HepG2 (cell line): ENCODE measurements around the gene CHST11. TPM values are rescaled to one million over a fixed set of nuclear protein-coding genes. Genes with fewer than 3 reads are reported as not detected.
A peak's percentile ranks its signal among the peaks of the same experiment; 100 is the strongest.

Experiments
- ATAC-seq: fragments of 200-7000 bp; cut with Tn5 transposase; 3 replicates; pipeline ENCODE4 v1.9.1; 2020; ENCODE audit warnings: mild to moderate bottlenecking, moderate library complexity
- BruUV-seq: library from RNA; stranded (reverse); fragments of 400-500 nt; replicated peaks from 2 replicates; lab custom pipeline; 2021; lab: Mats Ljungman, UMichigan
- CTCF ChIA-PET: fragments of 300-600 bp; formaldehyde crosslinking; extraction: SDS; loops from one replicate; lab custom pipeline; 2021; ENCODE audit warnings: low total read pairs, inconsistent platforms, low intra/inter-chr PET ratio; lab: Yijun Ruan, JAX
- POLR2A ChIA-PET: fragments of 350-600 bp; sonication (Branson Sonifier 250); formaldehyde crosslinking; loops from one replicate; lab custom pipeline; 2020; ENCODE audit warnings: antibody characterized with exemption, inconsistent platforms; lab: Yijun Ruan, JAX
- DNase-seq: peaks from one replicate; pipeline ENCODE4 v3.0.0-alpha.2; 2015; ENCODE audit warnings: low spot score
- FAIRE-seq: peaks from 3 replicates; lab custom pipeline; 2011; peaks lifted over from hg19 to GRCh38; lab: Jason Lieb, UNC
- H2AFZ ChIP-seq: one replicate; pipeline ENCODE4 v1.6.1; 2011; ENCODE audit warnings: low read length, inconsistent platforms
- H3K27ac ChIP-seq: fragments of 300-600 bp; 3 replicates; pipeline ENCODE4 v1.8.0; 2011; ENCODE audit warnings: mixed run types, mild to moderate bottlenecking, mixed read lengths, low read length, inconsistent platforms; ENCODE audit not compliant: insufficient read depth; ENCODE audit errors: extremely low read length
- H3K27me3 ChIP-seq, 2 experiments: fragments of 200-600 bp in 1 of 2; 2 replicates in 1 of 2; 3 replicates in 1 of 2; pipeline versions ENCODE4 v1.6.0 to v1.8.0; 2011; ENCODE audit warnings: low read length in 2 of 2, mild to moderate bottlenecking in 2 of 2, moderate library complexity in 2 of 2, inconsistent platforms in 1 of 2; ENCODE audit not compliant: insufficient read depth in 2 of 2, control insufficient read depth in 1 of 2
- H3K36me3 ChIP-seq, 2 experiments: fragments of 200-600 bp in 1 of 2; replicated peaks in 1 of 2; 2 replicates in 1 of 2; 3 replicates in 1 of 2; pipeline versions ENCODE4 v1.5.1 to v1.8.0; 2011; ENCODE audit warnings: low read length in 2 of 2, inconsistent platforms in 1 of 2; ENCODE audit not compliant: insufficient read depth in 2 of 2, control insufficient read depth in 1 of 2
- H3K4me1 ChIP-seq: 2 replicates; pipeline ENCODE4 v1.5.1; 2012; ENCODE audit warnings: low read length, inconsistent platforms; ENCODE audit not compliant: insufficient read depth
- H3K4me2 ChIP-seq: 2 replicates; pipeline ENCODE4 v1.6.0; 2011; ENCODE audit warnings: low read depth, low read length, inconsistent platforms
- H3K4me3 ChIP-seq, 3 experiments: fragments of 200-600 bp in 1 of 3; sonication (generic), shearing (Covaris generic) in 1 of 3; replicated peaks in 1 of 3; 2 replicates each; pipeline ENCODE4 v1.5.1; 2011 to 2016; ENCODE audit warnings: low read length in 3 of 3, inconsistent platforms in 2 of 3, low read depth in 2 of 3, mild to moderate bottlenecking in 2 of 3, control low read depth in 1 of 3, mixed read lengths in 1 of 3; ENCODE audit not compliant: insufficient read depth in 1 of 3
- H3K79me2 ChIP-seq: one replicate; pipeline ENCODE4 v1.6.1; 2011; ENCODE audit warnings: low read length, inconsistent platforms; ENCODE audit not compliant: insufficient read depth
- H3K9ac ChIP-seq: 2 replicates; pipeline ENCODE4 v1.6.0; 2011; ENCODE audit warnings: mild to moderate bottlenecking, low read depth, low read length, inconsistent platforms; ENCODE audit not compliant: insufficient read depth
- H3K9me3 ChIP-seq: 2 replicates; pipeline ENCODE4 v1.5.1; 2012; ENCODE audit warnings: mild to moderate bottlenecking, low read length
- H4K20me1 ChIP-seq: 2 replicates; pipeline ENCODE4 v1.6.0; 2011; ENCODE audit warnings: inconsistent platforms, mild to moderate bottlenecking, low read length, moderate library complexity; ENCODE audit not compliant: insufficient read depth
- CREB1 ChIP-seq, 2 experiments: fragments of 450-650 bp in 1 of 2; IDR thresholded peaks; 2 replicates each; pipeline ENCODE4 v1.6.1; 2016 to 2017; ENCODE audit warnings: control low read depth in 1 of 2, mild to moderate bottlenecking in 1 of 2, missing compliant biosample characterization in 1 of 2, missing genetic modification characterization in 1 of 2
- FOXA1 ChIP-seq, 2 experiments: fragments of 450-650 bp in 1 of 2; sonication (generic) in 1 of 2; formaldehyde crosslinking in 1 of 2; IDR thresholded peaks; 2 replicates each; pipeline versions ENCODE4 v1.4.0 to v1.6.1; 2016 to 2020; ENCODE audit warnings: missing genetic modification reagents in 1 of 2
- HDAC6 ChIP-seq: fragments of 200-600 bp; sonication (generic); IDR thresholded peaks from 2 replicates; pipeline ENCODE4 v1.7.0; 2017; ENCODE audit warnings: mild to moderate bottlenecking, antibody characterized with exemption, low read length, low read depth
- JDP2 ChIP-seq: sonication (generic); formaldehyde crosslinking; IDR thresholded peaks from 2 replicates; pipeline ENCODE4 v1.8.1; 2022; ENCODE audit warnings: missing genetic modification reagents, borderline replicate concordance
- MBNL3 ChIP-seq: fragments of 250-450 bp; sonication (Bioruptor Pico); conservative IDR thresholded peaks from 2 replicates; pipeline ENCODE4 v1.8.0; 2022; ENCODE audit warnings: mild to moderate bottlenecking, inconsistent platforms
- NR2F6 ChIP-seq, 2 experiments: IDR thresholded peaks; 2 replicates each; pipeline ENCODE4 v1.6.1; 2016; ENCODE audit warnings: antibody characterized with exemption in 1 of 2, mild to moderate bottlenecking in 1 of 2
- ZNF337 ChIP-seq: sonication (generic); formaldehyde crosslinking; IDR thresholded peaks from 2 replicates; pipeline ENCODE4 v1.5.1; 2020; ENCODE audit warnings: missing genetic modification reagents, low read depth, mild to moderate bottlenecking, borderline replicate concordance
- ZNF547 ChIP-seq: sonication (generic); formaldehyde crosslinking; IDR thresholded peaks from 2 replicates; pipeline ENCODE4 v1.5.1; 2020; ENCODE audit warnings: mild to moderate bottlenecking, missing genetic modification reagents
- ZNF629 ChIP-seq: sonication (generic); formaldehyde crosslinking; conservative IDR thresholded peaks from 2 replicates; pipeline ENCODE4 v1.5.0; 2020; ENCODE audit warnings: missing genetic modification reagents
- ZNF724P ChIP-seq: sonication (generic); formaldehyde crosslinking; IDR thresholded peaks from 2 replicates; pipeline ENCODE4 v1.8.0; 2022; ENCODE audit warnings: missing genetic modification reagents, borderline replicate concordance
- WGBS: methylation state at CpG from one replicate; pipeline ENCODE4 v1.1.6; 2017; ENCODE audit warnings: low lambda C conversion rate; 5-methylcytosine and 5-hydroxymethylcytosine counted together
- in situ Hi-C: cut with HindIII; loops from 2 replicates; pipeline ENCODE4 v1.10.0; 2017; ENCODE audit warnings: low pct_unique_long_range_greater_than_20kb; ENCODE audit not compliant: extremely low pct_ligation_motif_present
- intact Hi-C: fragments of 100-400 bp; cut with micrococcal nuclease; formaldehyde crosslinking; loops from one replicate; pipeline ENCODE4 v1.10.0; 2022; ENCODE audit not compliant: unreplicated experiment
- polyA plus RNA-seq, 8 experiments: library from polyadenylated mRNA; depleted of rRNA in 3 of 8; stranded (reverse) in 7 of 8; unstranded in 1 of 8; fragments of >200 nt; fragmentation: Illumina TruSeq in 4 of 8; extraction: Trizol in 4 of 8; gene quantifications; 2 replicates each; pipeline versions ENCODE4 v1.2.1 to v1.2.3, GENCODE V29; 2011 to 2016; ENCODE audit warnings: low read depth in 4 of 8, missing spikeins in 1 of 8, mixed read lengths in 1 of 8; ENCODE audit not compliant: insufficient read depth in 1 of 8
- total RNA-seq, 5 experiments: library from RNA; depleted of rRNA; stranded (reverse); fragments of >200 nt; fragmentation: Illumina TruSeq; extraction: Trizol; gene quantifications; 2 replicates each; pipeline ENCODE4 v1.2.3, GENCODE V29; 2016; ENCODE audit warnings: low read depth in 1 of 5

The CHST11 gene
- total and polyA plus RNA-seq, 2 of the 13 experiments (the other 11 are each of a cell fraction or from before 2014, with no cell fraction given), result 0.15 TPM; not detected in 1

- Histone ChIP-seq H3K4me1 (no peaks in the 10 kb centered on the region), H3K9ac (no peak overlapping the region), H3K27ac (no peak overlapping the region), H3K27me3 (peaks cover 9 to 31% of the 10 kb centered on the region in 2 experiments; a peak in 4 of 5 replicates), H3K4me3 (no peak overlapping the region), H3K4me2 (no peak overlapping the region), H4K20me1 (no peaks in the 10 kb centered on the region), H3K9me3 (no peaks in the 10 kb centered on the region), H3K79me2 (no peaks in the 10 kb centered on the region), H3K36me3 (no peaks in the 10 kb centered on the region), H2AFZ (no peak overlapping the region)
- DNase-seq (no peak), ATAC-seq (no peak), FAIRE-seq (no peak)
- ChIA-PET POLR2A (no interaction called here), CTCF (no interaction called here)
- intact Hi-C loops, result no loop called here
- 23% methylated on average over 6 of the region's 6 CpGs for WGBS
- in situ Hi-C loops, result no loop called here
- BruUV-seq, result no TSS peak
- TF ChIP-seq CREB1 (IDR thresholded peaks at IDR 0.05) (peak; percentile 76), CREB1 (CRISPR knock-in tag; IDR thresholded peaks at IDR 0.05) (no peak), ZNF724P (no peak)
These were observed 257.6 kb downstream of the CHST11 start for GRCh38 chr12:104714369-104714768.

GRCh38 chr12:104716172-104716571, 259.4 kb downstream of the CHST11 start:
- Histone ChIP-seq H3K36me3 (no peaks in the 10 kb centered on the region), H3K9ac (no peak overlapping the region), H3K4me3 (no peak overlapping the region), H3K79me2 (no peaks in the 10 kb centered on the region), H3K4me2 (no peak overlapping the region), H4K20me1 (no peaks in the 10 kb centered on the region), H3K9me3 (no peaks in the 10 kb centered on the region), H3K27me3 (peaks cover 15 to 34% of the 10 kb centered on the region in 2 experiments; a peak in 4 of 5 replicates), H2AFZ (no peak overlapping the region), H3K27ac (no peak overlapping the region), H3K4me1 (no peaks in the 10 kb centered on the region)
- BruUV-seq, result no TSS peak
- WGBS, result 13% methylated on average over 7 of the region's 7 CpGs
- ChIA-PET POLR2A (no interaction called here), CTCF (no interaction called here)
- TF ChIP-seq ZNF629 (CRISPR knock-in tag) (peak; percentile 54), FOXA1 (IDR thresholded peaks at IDR 0.05) (no peak), FOXA1 (CRISPR knock-in tag; IDR thresholded peaks at IDR 0.05) (no peak), NR2F6 (IDR thresholded peaks at IDR 0.05) (no peak), NR2F6 (CRISPR knock-in tag; IDR thresholded peaks at IDR 0.05) (no peak), HDAC6 (no peak), MBNL3 (no peak), JDP2 (no peak), ZNF337 (no peak), ZNF547 (CRISPR knock-in tag) (no peak)
- DNase-seq (no peak), FAIRE-seq (no peak), ATAC-seq (no peak)
- in situ Hi-C loops (no loop called here), intact Hi-C loops (no loop called here)
